ENCODE measurements around the gene WDR1. TPM values are rescaled to one million over a fixed set of nuclear protein-coding genes. Genes with fewer than 3 reads are reported as not detected.

WDR1 gene
- 251 and 258 TPM in 2 replicates for total RNA-seq (2021)
- percentile 95 among the genes with signal in this experiment for Bru-seq, nascent RNA
- BruChase-seq, experiment 1, labeled RNA remaining after a 2-hour chase: percentile 94 among the genes with signal in this experiment
- BruChase-seq, experiment 2, labeled RNA remaining after a 6-hour chase: percentile 96 among the genes with signal in this experiment
- long read RNA-seq, transcript WDR1-203 (15 exons, 3,142 nt): major isoform, 234 of 269 reads
- long read RNA-seq, partial matches to known transcripts: 23 of 269 reads
- long read RNA-seq, other reads (novel, unspliced or antisense): 11 of 269 reads

- intact Hi-C loops (cut with micrococcal nuclease; ENCODE audit: unreplicated experiment): loop anchor here (2.0 to 5.0 kb wide), 2 partner anchors 84 to 99 kb away; no protein-coding TSS in a partner anchor
- Histone ChIP-seq H4K20me1 (ENCODE audit: insufficient read depth) (peaks cover 28% of the 10 kb centered on the region), H3K27me3 (ENCODE audit: insufficient read depth, low read depth) (no peaks in the 10 kb centered on the region), H2AFZ (peak within 1 kb of the TSS; percentile 75), H3K79me2 (ENCODE audit: low read depth) (peaks cover 44% of the 10 kb centered on the region), H3K4me2 (peak within 1 kb of the TSS; percentile 98), H3K36me3 (ENCODE audit: low read depth) (peaks cover 28% of the 10 kb centered on the region; the same call in 1 of the 2 replicates), H3K27ac (peak within 1 kb of the TSS; percentile 61), H3K4me1 (replicated peaks; ENCODE audit: insufficient read depth) (peaks cover 10% of the 10 kb centered on the region), H3K9me3 (ENCODE audit: insufficient read depth, low read depth) (no peaks in the 10 kb centered on the region), H3K9me2 (ENCODE audit: insufficient read depth) (no peaks in the 10 kb centered on the region), H3K4me3 (peak within 1 kb of the TSS; percentile 81), H3F3A (ENCODE audit: insufficient read depth, low read depth) (no peaks in the 10 kb centered on the region)
- no TSS peak for BruUV-seq (replicated peaks)
- POLR2A ChIA-PET (ENCODE audit: unreplicated experiment): interaction anchor here (0.5 to 1.6 kb wide), 11 partner anchors 10 to 1510 kb away, joined by 3 to 17 read pairs (median 5); no protein-coding TSS in a partner anchor
- CTCF ChIA-PET: no interaction called here
- TF ChIP-seq, protein P1, sequence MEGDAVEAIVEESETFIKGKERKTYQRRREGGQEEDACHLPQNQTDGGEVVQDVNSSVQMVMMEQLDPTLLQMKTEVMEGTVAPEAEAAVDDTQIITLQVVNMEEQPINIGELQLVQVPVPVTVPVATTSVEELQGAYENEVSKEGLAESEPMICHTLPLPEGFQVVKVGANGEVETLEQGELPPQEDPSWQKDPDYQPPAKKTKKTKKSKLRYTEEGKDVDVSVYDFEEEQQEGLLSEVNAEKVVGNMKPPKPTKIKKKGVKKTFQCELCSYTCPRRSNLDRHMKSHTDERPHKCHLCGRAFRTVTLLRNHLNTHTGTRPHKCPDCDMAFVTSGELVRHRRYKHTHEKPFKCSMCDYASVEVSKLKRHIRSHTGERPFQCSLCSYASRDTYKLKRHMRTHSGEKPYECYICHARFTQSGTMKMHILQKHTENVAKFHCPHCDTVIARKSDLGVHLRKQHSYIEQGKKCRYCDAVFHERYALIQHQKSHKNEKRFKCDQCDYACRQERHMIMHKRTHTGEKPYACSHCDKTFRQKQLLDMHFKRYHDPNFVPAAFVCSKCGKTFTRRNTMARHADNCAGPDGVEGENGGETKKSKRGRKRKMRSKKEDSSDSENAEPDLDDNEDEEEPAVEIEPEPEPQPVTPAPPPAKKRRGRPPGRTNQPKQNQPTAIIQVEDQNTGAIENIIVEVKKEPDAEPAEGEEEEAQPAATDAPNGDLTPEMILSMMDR (conservative IDR thresholded peaks at IDR 0.05): no peak
- no peak for TF ChIP-seq EZH2 (IDR thresholded peaks at IDR 0.05; ENCODE audit: low read depth)
- DNase-seq: peak; percentile 82 to 95
Measured at GRCh38 chr4:10116569-10117358, at the start of gene WDR1. Gene WDR1 (minus strand): TSS chr4:10116799. CDS start chr4:10116666, 133 bp downstream.

- DNase-seq: no peak
- POLR2A ChIA-PET (ENCODE audit: unreplicated experiment): no interaction called here
- H3K36me3 ChIP-seq (ENCODE audit: low read depth): no peaks in the 10 kb centered on the region
- H3F3A ChIP-seq (ENCODE audit: insufficient read depth, low read depth): no peaks in the 10 kb centered on the region
- H3K27me3 ChIP-seq (ENCODE audit: insufficient read depth, low read depth): 0 out of 2 replicates have a peak, but pooled peaks cover 5% of the 10 kb centered on the region
- no peak overlapping the region for H3K27ac ChIP-seq
- H4K20me1 ChIP-seq (ENCODE audit: insufficient read depth): no peaks in the 10 kb centered on the region
- CTCF ChIA-PET: no interaction called here
- no peak overlapping the region for H2AFZ ChIP-seq
- H3K4me2 ChIP-seq: no peak overlapping the region
- H3K4me3 ChIP-seq: no peak overlapping the region
- BruUV-seq (replicated peaks): no TSS peak
- H3K9me2 ChIP-seq (ENCODE audit: insufficient read depth): no peaks in the 10 kb centered on the region
- H3K4me1 ChIP-seq (replicated peaks; ENCODE audit: insufficient read depth): no peaks in the 10 kb centered on the region
- H3K79me2 ChIP-seq (ENCODE audit: low read depth): no peaks in the 10 kb centered on the region
- no peaks in the 10 kb centered on the region for H3K9me3 ChIP-seq (ENCODE audit: insufficient read depth, low read depth)
- intact Hi-C loops (cut with micrococcal nuclease; ENCODE audit: unreplicated experiment): no loop called here
- TF ChIP-seq, protein P1 (conservative IDR thresholded peaks at IDR 0.05): peak; percentile 48; the same call in 1 of the 2 replicates
- no peak for TF ChIP-seq EZH2 (IDR thresholded peaks at IDR 0.05; ENCODE audit: low read depth)
Measured at GRCh38 chr4:10164877-10165283, 48.3 kb upstream of the WDR1 start.

DNA sequence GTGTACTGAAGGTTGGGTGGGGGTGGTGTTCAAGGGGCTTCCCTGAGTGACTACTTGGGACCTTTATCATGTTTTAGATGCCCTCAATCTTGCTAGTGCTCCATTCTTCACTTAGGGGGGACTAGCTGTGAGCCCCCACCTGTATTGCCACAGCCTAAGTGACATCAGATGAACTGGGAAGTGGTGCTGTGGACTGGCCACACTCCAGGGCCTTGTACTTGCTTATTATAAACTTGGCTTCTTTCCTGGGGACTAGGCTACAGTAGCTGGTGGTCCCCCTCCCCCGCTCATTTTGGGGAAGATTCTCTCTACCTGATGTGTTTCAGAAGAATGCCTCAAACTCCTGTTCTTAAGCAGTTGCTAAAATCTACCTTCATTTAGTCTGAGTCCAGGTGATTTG is 46.7 kb upstream of the WDR1 start:
- Histone ChIP-seq H3K4me1 (replicated peaks; ENCODE audit: insufficient read depth) (no peaks in the 10 kb centered on the region), H3K79me2 (ENCODE audit: low read depth) (no peaks in the 10 kb centered on the region), H4K20me1 (ENCODE audit: insufficient read depth) (no peaks in the 10 kb centered on the region), H3K9me3 (ENCODE audit: insufficient read depth, low read depth) (no peaks in the 10 kb centered on the region), H3K27ac (no peak overlapping the region), H3K36me3 (ENCODE audit: low read depth) (no peaks in the 10 kb centered on the region), H3K4me2 (no peak overlapping the region), H3K9me2 (ENCODE audit: insufficient read depth) (no peaks in the 10 kb centered on the region), H3K27me3 (ENCODE audit: insufficient read depth, low read depth) (0 out of 2 replicates have a peak, but pooled peaks cover 5% of the 10 kb centered on the region), H3F3A (ENCODE audit: insufficient read depth, low read depth) (no peaks in the 10 kb centered on the region), H2AFZ (no peak overlapping the region), H3K4me3 (no peak overlapping the region)
- TF ChIP-seq, protein P1 (conservative IDR thresholded peaks at IDR 0.05): no peak
- TF ChIP-seq EZH2 (IDR thresholded peaks at IDR 0.05; ENCODE audit: low read depth): no peak
- intact Hi-C loops (cut with micrococcal nuclease; ENCODE audit: unreplicated experiment): no loop called here
- ChIA-PET CTCF (no interaction called here), POLR2A (ENCODE audit: unreplicated experiment) (no interaction called here)
- DNase-seq: no peak
- BruUV-seq (replicated peaks): no TSS peak

Measured in PC-9 (cell line).